Measurements from ENCODE around the gene EMCN.

Gene EMCN

DNA sequence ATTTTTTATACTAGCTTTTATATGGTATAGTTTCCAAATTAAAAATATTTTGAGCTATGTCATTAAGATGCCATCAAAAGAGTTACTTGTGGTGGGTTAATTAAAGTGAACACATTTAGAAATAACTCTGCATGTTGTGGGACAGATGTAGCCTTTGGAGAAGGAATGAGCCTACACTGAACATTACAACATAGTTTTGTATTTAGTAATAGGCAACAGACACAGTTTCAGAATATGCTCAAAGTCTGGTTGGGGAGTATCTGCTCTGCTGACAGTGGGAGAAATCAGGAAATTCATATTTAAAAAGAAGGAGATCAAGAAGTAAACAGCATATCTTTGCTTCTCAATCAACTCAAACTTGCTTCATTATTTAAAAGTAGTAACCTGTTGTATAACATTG lies 23.7 kb downstream of the EMCN start:
- in situ Hi-C loops (cut with MboI; ENCODE audit: low sequenced_read_pairs): no loop called here

GRCh38 chr4:100493756-100494155 lies 24.1 kb downstream of the EMCN start:
- in situ Hi-C loops (cut with MboI; ENCODE audit: low sequenced_read_pairs): no loop called here

- in situ Hi-C loops (cut with MboI; ENCODE audit: low sequenced_read_pairs): no loop called here
Measured at GRCh38 chr4:100492129-100492528, 25.7 kb downstream of the EMCN start.

- in situ Hi-C loops (cut with MboI; ENCODE audit: low sequenced_read_pairs): no loop called here
Measured at GRCh38 chr4:100489305-100489704, 28.5 kb downstream of the EMCN start.

GRCh38 chr4:100486496-100486895 lies 31.3 kb downstream of the EMCN start:
- in situ Hi-C loops (cut with MboI; ENCODE audit: low sequenced_read_pairs): no loop called here

DNA sequence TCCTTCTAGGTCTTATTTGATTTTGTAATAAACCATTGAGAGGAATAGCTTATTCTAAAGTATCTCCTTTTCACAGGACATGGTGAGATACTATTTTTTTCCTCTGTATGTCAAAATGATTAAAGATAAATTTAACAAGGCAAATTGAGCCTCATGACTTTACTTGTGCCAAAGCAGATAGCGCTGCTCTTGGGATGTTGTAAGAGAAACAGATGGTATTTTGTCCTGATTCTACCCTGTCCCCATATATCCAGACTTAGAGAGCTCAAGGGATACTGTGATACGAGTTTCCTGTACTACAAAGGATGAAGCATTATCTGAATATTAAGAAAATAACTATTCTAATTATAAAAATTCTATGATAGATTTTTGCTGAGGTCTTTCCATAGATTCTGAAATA lies 34.0 kb downstream of the EMCN start:
- in situ Hi-C loops (cut with MboI; ENCODE audit: low sequenced_read_pairs): no loop called here

DNA sequence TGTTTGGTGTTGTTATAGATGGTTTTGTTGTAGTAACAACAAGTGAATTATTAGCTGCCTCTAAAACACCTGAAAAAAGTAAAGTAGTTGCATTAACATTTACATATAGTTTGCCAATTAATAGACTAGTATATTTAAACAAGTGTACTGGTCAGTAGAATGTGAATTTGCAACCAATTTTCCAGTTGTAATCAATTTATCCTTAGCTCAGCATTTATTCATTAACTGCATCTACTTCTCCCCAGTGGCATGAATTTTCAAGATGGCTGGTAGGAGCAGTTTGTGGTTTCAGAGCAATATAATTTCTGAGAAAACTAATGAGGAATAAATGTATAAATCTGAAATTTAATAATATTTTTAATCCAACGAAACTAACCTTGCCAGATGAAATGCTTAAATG lies 37.9 kb downstream of the EMCN start:
- in situ Hi-C loops (cut with MboI; ENCODE audit: low sequenced_read_pairs): no loop called here

DNA sequence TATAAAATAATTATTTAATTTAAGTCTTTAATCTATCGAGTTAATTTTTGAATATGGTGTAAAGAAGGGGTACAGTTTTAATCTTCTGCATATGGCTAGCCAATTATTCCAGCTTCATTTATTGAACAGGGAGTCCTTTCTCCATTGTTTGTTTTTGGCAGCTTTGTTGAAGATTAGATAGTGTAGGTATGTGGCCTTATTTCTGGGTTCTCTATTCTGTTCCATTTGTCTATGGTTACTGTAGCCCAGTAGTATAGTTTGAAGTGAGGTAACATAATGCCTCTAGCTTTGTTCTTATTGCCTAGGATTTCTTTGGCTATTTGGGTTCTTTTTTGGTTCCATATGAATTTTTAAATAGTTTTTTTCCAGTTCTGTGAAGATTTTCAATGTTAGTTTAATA lies 48.3 kb downstream of the EMCN start:
- in situ Hi-C loops (cut with MboI; ENCODE audit: low sequenced_read_pairs): no loop called here

- in situ Hi-C loops (cut with MboI; ENCODE audit: low sequenced_read_pairs): no loop called here
Measured at GRCh38 chr4:100466501-100466900, 51.3 kb downstream of the EMCN start.

DNA sequence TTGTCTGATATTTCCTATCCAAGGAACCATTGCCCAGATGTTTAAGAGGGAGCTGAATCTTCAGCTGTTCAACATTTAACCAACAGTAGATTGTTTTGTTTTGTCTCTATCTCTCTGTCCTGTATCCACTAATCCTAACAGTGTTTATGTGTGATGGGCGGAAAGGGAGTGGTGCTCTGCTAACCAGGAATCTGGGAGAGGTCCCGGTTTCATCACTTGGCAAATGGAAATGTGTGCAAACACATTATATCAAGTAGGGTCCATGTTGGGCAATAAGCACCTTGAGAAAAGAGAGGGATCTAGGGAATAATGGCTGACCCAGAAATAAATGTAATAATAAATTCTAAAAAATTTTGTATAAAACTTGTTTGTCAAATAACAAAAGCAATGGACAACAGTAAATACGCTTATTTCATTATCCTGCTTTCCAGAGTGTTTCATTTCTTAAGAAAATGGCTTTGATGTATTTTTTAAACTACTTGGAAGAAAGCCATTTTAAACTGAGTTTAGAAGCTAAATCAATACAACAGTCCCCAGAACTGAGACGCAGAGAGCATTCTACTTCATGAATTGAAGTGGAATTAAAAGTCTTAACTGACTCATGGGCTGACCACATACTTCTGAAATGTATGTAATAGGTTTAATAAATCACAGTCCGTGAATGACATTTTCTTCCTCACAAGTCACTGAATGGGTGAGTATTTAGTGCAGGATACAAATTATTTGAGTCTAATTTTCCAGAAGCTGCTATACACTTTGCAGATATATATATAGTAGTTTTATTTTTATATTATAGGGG lies 55.8 kb downstream of the EMCN start:
- in situ Hi-C loops (cut with MboI; ENCODE audit: low sequenced_read_pairs): no loop called here

- in situ Hi-C loops (cut with MboI; ENCODE audit: low sequenced_read_pairs): no loop called here
Measured at GRCh38 chr4:100450449-100450848, 67.4 kb downstream of the EMCN start.

GRCh38 chr4:100431416-100431815 lies 86.4 kb downstream of the EMCN start:
- in situ Hi-C loops (cut with MboI; ENCODE audit: low sequenced_read_pairs): no loop called here

DNA sequence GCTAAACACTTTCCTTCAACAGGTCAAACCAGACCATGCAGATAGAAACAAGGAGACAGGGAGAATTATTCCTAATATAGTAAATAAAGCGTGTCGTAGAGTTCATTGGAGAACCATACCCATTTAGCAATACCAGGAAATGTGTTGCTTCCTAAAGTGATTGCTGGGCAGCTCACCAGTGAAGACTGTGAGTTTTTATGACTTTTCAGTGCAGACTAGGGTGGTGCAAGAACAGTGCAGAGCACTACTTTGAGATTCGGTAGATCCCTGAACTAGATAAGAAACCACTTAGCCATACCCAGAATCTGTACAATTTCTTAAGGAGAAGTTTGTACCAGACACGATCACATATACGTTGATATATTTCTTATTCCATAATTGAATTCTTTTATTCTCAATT lies 87.4 kb downstream of the EMCN start:
- in situ Hi-C loops (cut with MboI; ENCODE audit: low sequenced_read_pairs): no loop called here

DNA sequence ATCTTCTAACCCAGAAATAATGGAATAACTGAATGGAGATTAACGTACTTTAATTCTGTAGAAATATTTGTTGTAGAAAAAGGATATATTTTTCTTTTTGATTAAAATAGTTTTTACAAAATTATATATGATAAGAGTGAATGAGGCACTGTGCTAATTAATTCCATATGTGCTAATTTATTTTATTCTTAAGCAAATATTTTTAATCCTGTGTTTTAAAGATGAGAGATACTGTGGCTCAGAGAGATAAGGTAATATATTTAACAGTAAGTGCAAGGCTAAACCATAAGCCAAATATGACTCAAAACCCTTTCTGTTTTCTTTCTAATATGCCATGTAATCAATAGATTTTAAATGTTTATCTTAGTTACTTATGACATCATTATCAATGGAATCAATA lies 88.2 kb downstream of the EMCN start:
- in situ Hi-C loops (cut with MboI; ENCODE audit: low sequenced_read_pairs): no loop called here

DNA sequence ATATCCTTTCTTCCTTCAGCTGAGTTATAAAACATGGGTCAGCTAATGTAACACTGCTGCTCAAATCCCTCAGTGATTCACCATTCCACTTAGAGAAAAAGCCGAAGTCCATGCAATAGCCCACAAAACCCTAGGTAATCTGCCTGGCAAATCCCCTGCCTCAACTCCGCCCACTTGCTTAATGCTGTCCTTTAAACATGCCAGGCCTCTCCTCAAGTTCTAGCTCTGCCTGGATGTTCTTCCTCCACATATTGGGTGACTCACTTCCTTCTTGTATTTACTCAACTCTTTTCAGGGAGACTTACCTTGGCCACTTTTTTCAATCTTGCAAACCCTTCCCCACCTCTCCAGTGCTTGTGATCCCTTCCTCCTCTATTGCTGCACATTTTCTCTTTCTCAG lies 89.8 kb downstream of the EMCN start:
- in situ Hi-C loops (cut with MboI; ENCODE audit: low sequenced_read_pairs): no loop called here

GRCh38 chr4:100424376-100424775 lies 93.4 kb downstream of the EMCN start:
- in situ Hi-C loops (cut with MboI; ENCODE audit: low sequenced_read_pairs): no loop called here

DNA sequence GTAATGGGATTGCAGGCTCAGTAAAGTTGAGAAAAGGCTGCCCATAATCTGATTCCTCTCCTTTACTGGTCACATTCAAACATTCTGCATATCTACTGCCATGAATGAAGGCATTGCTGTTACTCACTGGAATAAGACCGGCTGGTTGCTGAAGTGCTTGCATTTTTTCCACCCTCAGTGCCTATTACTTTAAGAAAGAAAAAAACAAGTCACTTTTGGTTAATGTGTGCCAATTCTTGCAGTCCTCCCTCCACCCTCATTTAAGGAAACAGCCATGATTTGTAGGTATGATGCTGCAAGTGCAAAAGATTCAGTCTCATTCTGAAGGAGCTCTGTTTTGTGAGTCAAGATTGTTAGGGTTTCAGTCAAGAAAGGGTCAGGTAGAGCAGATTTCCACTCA lies 94.9 kb downstream of the EMCN start:
- in situ Hi-C loops (cut with MboI; ENCODE audit: low sequenced_read_pairs): no loop called here

DNA sequence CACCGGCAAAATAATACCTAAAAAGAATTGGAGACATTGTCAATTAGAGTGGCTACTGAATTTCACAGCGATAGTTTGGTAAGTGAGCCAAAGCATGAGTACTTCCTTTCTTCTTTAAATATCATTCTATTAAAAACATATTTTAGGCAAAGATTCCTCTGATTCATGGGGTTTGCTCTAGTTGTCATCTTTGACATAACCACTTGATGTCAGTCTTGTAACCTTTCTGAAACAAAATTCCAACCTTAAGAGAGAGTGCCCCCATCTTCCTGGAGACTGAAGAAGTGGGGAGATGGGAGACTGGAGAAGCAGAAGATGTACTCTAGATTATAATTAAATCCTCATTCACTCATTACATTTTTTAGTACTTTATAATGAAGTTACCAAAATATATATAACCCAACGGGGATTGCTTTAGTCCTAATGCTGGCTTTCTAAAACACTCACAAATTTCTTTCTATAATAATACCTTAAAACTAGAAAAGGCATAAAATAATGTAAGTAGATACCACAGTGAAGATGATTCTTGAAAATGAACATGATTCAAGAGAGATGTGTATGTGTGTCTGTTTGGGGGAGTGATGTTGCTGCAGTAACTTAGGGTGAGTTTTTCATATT lies 96.4 kb downstream of the EMCN start:
- in situ Hi-C loops (cut with MboI; ENCODE audit: low sequenced_read_pairs): no loop called here

DNA sequence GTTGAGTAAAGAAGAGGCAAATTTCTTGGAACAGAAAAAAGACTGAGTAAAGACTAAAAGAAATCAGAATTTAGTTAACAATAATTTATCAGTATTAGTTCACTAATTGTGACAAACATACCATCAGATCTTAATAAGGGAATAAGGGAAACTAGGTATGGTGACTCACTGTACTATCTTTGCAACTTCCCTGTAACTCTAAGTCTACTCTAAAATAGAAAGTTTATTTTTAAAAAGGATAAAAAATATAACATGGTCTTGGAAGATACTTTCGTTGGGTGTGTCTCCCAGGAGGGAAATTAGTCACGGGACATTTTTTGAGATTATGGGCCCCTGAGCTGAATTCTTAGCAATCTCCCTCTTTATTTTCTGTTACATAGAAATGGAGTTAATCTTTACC lies 97.3 kb downstream of the EMCN start:
- in situ Hi-C loops (cut with MboI; ENCODE audit: low sequenced_read_pairs): no loop called here

DNA sequence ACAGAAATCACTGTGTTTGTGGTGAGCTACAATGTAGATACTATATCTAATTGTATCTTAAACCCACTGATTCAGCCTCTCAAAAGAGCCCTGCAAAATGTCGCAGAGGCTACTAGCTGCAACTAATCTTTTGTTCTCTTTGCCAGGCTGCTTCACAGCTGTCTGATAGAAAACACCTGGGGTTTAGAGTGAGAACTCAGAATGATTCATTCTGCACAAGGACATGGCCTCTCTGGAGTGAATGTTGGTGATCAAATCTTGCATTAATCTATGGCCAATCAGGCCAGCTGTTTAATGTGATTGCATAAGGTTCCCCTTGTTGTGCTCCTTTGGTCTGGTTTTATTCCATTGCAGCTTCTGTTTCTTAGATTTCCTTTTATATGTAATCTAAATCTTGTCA lies 100.3 kb downstream of the EMCN start:
- in situ Hi-C loops (cut with MboI; ENCODE audit: low sequenced_read_pairs): no loop called here

GRCh38 chr4:100414016-100414790 lies 103.6 kb downstream of the EMCN start:
- in situ Hi-C loops (cut with MboI; ENCODE audit: low sequenced_read_pairs): no loop called here

DNA sequence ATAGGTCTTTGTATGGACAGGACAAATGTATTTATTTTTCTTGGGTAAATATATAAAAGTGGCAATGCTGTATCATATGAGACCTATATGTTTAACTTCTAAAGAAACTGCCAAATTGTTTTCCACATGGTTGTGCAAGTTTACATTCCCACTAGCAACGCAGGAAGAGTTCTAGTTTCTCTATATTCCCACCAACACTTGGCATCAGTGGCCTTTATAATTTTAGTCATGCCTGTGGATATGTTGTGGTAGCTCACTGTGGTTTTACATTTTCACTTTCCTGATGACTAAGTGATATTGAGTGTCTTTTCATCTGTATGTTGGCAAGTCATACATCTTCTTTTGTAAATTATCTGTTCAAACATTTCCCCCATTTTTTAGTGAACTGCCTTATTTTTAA lies 126.0 kb downstream of the EMCN start:
- in situ Hi-C loops (cut with MboI; ENCODE audit: low sequenced_read_pairs): no loop called here

Measured in HL-60/S4 treated with phorbol 12-myristate 13-acetate at 8.2 ng/mL for 4 days and 3 days (cell line).